Peyer's patch (tissue), 4 donors: ENCODE results near the gene ARMC9. TPM values are rescaled to one million over a fixed set of nuclear protein-coding genes. Genes with fewer than 3 reads are reported as not detected.

Source experiments
- DNase-seq, 3 donors: peaks; one replicate each; pipeline ENCODE4 v3.0.0-alpha.2; 2017 to 2019
- H3K27ac ChIP-seq, 4 donors: fragments of 200-600 bp; sonication (generic); one replicate each; pipeline ENCODE4 v1.5.1; 2016 to 2019
- H3K27me3 ChIP-seq, 2 donors: fragments of 200-600 bp; sonication (generic); one replicate each; pipeline ENCODE4 v1.5.1; 2019
- H3K36me3 ChIP-seq, 3 donors: fragments of 200-600 bp; sonication (generic); one replicate each; pipeline ENCODE4 v1.5.1; 2016 to 2019
- H3K4me1 ChIP-seq, 4 donors: fragments of 200-600 bp; sonication (generic); one replicate each; pipeline ENCODE4 v1.5.1; 2016 to 2019
- H3K4me3 ChIP-seq, 4 donors: fragments of 200-600 bp; sonication (generic); 1 replicate in 3 of 4; 2 replicates in 1 of 4; pipeline ENCODE4 v1.5.1; 2016 to 2019; ENCODE audit warnings: mild to moderate bottlenecking in 1 of 4
- H3K9me3 ChIP-seq, 4 donors: fragments of 200-600 bp; sonication (generic); one replicate each; pipeline ENCODE4 v1.5.1; 2016 to 2019; ENCODE audit warnings: mild to moderate bottlenecking in 1 of 4
- POLR2A ChIP-seq, 2 donors: fragments of 450-650 bp; IDR thresholded peaks; one replicate each; pipeline ENCODE4 v1.5.1; 2017; ENCODE audit warnings: antibody characterized with exemption in 2 of 2, mild to moderate bottlenecking in 2 of 2, moderate library complexity in 2 of 2
- total RNA-seq, 4 donors: library from RNA; depleted of rRNA; stranded (reverse); fragments of >200 nt; gene quantifications; one replicate each; pipeline ENCODE4 v1.1.0, GENCODE V29; 2016
- TF ChIP-seq, protein P1 (sequence below), 6 experiments: fragments of 450-650 bp in 4 of 6; fragments of 200-600 bp in 2 of 6; sonication (generic) in 1 of 6; IDR thresholded peaks; one replicate each; pipeline ENCODE4 v1.5.1; 2017 to 2019; ENCODE audit warnings: antibody characterized with exemption in 6 of 6, mild to moderate bottlenecking in 3 of 6, moderate library complexity in 1 of 6

The ARMC9 gene
- total RNA-seq, 4 donors from 2014 or later: 3.3 to 15.7 (median 10.5) TPM

DNA sequence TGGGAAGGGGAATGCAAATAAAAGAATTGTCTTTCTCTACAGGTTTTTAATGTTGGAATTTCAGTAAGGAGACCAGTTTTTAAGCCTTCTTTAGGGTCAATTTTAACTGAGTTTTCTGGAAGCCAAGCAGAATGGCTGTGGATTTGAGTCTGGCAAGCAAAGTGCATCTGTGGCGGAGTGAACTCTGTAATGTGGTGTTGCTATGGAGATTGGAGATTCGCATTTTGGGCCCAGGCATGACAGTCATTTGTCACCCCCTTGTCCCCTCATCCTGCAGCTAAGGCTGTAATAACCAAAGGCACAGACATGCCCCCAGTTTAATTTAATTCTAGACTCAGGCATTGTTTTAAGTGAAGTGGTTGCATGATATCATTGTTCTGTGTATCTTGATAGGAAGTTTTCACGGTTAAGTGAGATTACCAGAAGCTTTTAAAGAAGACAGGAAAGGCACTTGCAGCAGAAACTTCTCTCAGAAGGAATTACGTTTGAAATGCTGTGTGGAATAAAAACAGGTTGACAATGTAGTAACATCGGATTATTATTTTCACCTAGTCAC is 30.6 kb downstream of the ARMC9 start:
- H3K27ac ChIP-seq: no peak overlapping the region
- DNase-seq: no peak
- H3K36me3 ChIP-seq: no peaks in the 10 kb centered on the region

DNA sequence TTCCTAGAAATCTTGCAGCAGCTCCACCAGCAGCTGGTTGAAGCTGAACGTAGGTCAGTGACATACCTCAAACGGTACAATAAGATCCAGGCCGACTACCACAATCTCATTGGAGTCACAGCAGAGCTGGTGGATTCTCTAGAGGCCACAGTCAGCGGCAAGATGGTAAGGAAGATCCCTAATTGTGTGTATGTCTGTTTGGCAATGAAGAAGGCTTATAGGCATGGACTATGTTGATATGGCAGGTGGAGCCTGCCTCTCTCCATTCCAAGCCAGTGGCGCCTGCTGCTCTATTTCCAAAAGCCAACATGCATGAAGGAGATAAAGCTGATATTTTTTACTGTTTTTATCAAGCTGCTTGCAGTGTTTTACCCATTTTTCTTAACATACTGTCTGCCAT is 36.8 kb downstream of the ARMC9 start:
- Histone ChIP-seq H3K36me3 (peaks cover 0 to 8% (median 0%) of the 10 kb centered on the region in 3 donors), H3K4me1 (no peaks in the 10 kb centered on the region), H3K4me3 (no peak overlapping the region), H3K9me3 (no peaks in the 10 kb centered on the region), H3K27me3 (no peaks in the 10 kb centered on the region), H3K27ac (no peak overlapping the region)
- DNase-seq: no peak
- TF ChIP-seq POLR2A (IDR thresholded peaks at IDR 0.05): no peak
- TF ChIP-seq, protein P1, sequence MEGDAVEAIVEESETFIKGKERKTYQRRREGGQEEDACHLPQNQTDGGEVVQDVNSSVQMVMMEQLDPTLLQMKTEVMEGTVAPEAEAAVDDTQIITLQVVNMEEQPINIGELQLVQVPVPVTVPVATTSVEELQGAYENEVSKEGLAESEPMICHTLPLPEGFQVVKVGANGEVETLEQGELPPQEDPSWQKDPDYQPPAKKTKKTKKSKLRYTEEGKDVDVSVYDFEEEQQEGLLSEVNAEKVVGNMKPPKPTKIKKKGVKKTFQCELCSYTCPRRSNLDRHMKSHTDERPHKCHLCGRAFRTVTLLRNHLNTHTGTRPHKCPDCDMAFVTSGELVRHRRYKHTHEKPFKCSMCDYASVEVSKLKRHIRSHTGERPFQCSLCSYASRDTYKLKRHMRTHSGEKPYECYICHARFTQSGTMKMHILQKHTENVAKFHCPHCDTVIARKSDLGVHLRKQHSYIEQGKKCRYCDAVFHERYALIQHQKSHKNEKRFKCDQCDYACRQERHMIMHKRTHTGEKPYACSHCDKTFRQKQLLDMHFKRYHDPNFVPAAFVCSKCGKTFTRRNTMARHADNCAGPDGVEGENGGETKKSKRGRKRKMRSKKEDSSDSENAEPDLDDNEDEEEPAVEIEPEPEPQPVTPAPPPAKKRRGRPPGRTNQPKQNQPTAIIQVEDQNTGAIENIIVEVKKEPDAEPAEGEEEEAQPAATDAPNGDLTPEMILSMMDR (IDR thresholded peaks at IDR 0.05): no peak

More for the DNA sequence above, 30.6 kb downstream of the ARMC9 start:
- TF ChIP-seq POLR2A (IDR thresholded peaks at IDR 0.05): no peak
- TF ChIP-seq, protein P1 (IDR thresholded peaks at IDR 0.05): no peak
- no peaks in the 10 kb centered on the region for H3K9me3 ChIP-seq
- peaks cover 0 to 17% (median 0%) of the 10 kb centered on the region in 4 donors for H3K4me1 ChIP-seq
- no peak overlapping the region for H3K4me3 ChIP-seq
- no peaks in the 10 kb centered on the region for H3K27me3 ChIP-seq

DNA sequence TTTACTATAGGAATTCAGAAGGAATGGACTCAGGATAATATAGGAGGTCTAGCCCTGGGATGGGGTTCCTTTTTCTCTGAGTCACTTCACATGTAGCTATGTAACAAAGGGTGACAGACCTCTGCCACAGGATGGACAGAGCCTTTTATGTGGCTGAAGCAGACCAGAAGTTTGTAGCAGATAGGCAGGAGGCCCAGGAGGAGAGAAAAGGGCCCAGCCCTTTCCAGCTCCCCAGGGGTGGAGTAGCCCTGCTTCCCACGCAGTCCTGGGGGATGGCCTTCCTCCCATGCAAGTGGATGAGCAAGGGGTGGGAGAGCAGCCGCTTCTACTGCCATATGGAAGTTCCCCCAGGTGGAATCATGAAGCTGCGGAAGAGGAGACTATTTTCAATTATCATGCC is 40.3 kb downstream of the ARMC9 start:
- no peak for TF ChIP-seq POLR2A (IDR thresholded peaks at IDR 0.05)
- TF ChIP-seq, protein P1 (IDR thresholded peaks at IDR 0.05): no peak
- H3K9me3 ChIP-seq: no peaks in the 10 kb centered on the region
- H3K27ac ChIP-seq: no peak overlapping the region
- H3K36me3 ChIP-seq: peaks cover 0 to 8% (median 0%) of the 10 kb centered on the region in 3 donors
- no peak overlapping the region for H3K4me3 ChIP-seq
- no peak for DNase-seq
- H3K4me1 ChIP-seq: peaks cover 0 to 3% (median 0%) of the 10 kb centered on the region in 4 donors
- H3K27me3 ChIP-seq: no peaks in the 10 kb centered on the region

DNA sequence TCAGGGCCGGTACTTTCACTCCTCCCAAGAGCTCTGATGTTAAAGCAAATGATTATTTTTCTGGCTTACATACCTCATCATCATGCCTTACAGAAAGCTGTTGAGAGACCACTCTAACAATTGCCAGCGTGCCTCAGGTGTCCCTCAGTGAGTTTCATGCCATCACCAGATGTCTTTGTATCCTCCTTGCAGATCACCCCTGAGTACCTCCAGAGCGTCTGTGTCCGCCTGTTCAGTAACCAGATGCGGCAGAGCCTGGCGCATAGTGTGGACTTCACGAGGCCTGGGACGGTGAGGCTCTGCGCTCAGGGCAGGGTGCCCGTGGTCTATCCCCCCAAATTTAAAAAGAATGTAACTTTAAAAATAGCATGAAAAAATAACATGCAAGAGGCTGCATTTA is 41.3 kb downstream of the ARMC9 start:
- no peak for TF ChIP-seq POLR2A (IDR thresholded peaks at IDR 0.05)
- TF ChIP-seq, protein P1 (IDR thresholded peaks at IDR 0.05): no peak
- H3K36me3 ChIP-seq: peaks cover 0 to 8% (median 0%) of the 10 kb centered on the region in 3 donors
- H3K27me3 ChIP-seq: no peaks in the 10 kb centered on the region
- H3K27ac ChIP-seq: no peak overlapping the region
- no peak overlapping the region for H3K4me3 ChIP-seq
- no peaks in the 10 kb centered on the region for H3K9me3 ChIP-seq
- peaks cover 0 to 3% (median 0%) of the 10 kb centered on the region in 4 donors for H3K4me1 ChIP-seq
- peak in 1 of 3 donors; percentile 1 for DNase-seq

DNA sequence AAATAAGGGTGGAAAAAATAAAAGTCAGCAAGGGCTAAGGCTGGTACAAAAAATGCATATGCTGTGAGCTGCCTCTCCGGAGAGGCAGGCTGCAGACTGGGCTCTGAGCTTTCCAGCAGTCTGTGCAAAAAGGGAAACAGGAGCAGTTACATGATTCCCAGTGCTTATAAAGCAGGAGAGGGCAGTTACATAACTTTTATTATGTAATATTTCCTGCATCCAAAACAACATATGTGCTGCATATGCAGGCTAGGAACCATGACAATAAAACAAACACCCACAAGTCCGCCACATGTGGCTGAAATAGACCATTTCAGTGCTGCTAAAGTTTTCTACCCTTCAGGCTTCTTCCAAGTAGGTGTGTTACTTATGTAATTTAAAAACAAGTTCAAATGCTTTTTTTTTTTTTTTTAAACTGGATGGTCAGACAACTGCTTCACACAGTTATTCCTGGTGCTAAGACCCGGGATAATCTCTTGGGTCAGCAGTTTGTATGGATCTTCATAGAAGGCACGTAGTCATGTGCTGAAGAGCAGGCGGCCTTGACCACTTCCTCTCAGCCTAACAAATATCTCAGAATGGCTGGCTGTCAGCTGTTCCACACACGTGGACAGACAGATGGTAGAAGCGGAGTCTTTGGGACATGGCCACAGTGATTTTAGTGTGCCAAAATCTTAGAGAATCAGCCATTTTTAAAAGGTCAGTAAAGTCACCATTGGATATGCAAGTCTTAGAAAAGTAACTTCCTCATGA is 43.5 kb downstream of the ARMC9 start:
- Histone ChIP-seq H3K27ac (peak overlapping the region in 1 of 4 donors; percentile 38), H3K27me3 (no peaks in the 10 kb centered on the region), H3K9me3 (no peaks in the 10 kb centered on the region), H3K4me3 (no peak overlapping the region), H3K4me1 (peaks cover 0 to 12% (median 0%) of the 10 kb centered on the region in 4 donors), H3K36me3 (peaks cover 0 to 4% (median 0%) of the 10 kb centered on the region in 3 donors)
- DNase-seq: peak in 1 of 3 donors; percentile 55
- TF ChIP-seq, protein P1 (IDR thresholded peaks at IDR 0.05): no peak
- TF ChIP-seq POLR2A (IDR thresholded peaks at IDR 0.05): no peak
